HG03565 (cell line): ENCODE measurements around the gene COL11A1.
"Not testable (repeated sequence)": the region's sequence is repeated elsewhere in the genome, so short reads cannot be mapped to it uniquely, and the experiment has no call there.

ENCODE experiments used
- ATAC-seq: cut with Tn5 transposase; IDR thresholded peaks from one replicate; pipeline ENCODE4 v1.9.1; 2021; ENCODE audit warnings: mild to moderate bottlenecking, moderate library complexity; ENCODE audit not compliant: unreplicated experiment

Gene COL11A1

DNA sequence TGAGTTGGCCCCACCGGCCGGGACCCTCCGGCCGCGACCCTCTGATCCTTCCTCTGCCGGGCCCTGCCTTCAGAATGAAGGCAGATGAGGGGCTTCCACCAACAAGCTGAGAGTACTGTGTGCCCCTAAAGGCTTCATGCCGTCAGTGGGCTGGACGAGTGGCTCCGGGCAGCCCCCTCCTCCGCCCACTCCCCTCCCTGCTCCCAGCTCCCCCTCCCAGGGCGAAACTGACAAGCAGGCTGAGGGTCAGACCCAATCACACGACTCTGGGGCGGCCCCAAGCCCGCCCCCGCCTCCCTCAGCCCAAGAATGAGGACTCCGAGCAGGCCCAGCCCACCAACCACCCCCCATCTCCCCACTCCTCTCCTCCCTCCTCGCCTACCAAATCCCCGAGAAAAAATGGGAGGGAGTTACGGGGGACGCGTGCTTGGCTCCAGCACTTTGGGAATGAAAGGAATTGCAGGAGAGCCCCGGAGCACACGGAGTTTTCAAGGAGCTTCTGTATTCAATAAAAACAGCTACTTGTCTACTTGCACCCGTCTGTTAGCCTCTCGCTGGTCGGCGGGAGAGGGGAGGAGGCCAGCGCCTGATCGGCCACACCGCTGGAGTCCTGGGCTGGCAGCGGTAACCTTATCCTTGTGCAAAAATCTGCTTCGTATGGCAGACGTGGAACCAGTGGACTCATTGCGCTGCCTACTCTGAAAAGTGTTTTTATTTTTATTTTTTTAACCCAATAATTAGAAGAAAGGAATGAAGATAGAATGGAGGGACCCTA, at the start of gene COL11A1:
TSS of gene COL11A1 (minus strand) at position 147 of the 775 bp plus-strand sequence. CDS start 344 bp downstream, outside the sequence.
- ATAC-seq: no peak

DNA sequence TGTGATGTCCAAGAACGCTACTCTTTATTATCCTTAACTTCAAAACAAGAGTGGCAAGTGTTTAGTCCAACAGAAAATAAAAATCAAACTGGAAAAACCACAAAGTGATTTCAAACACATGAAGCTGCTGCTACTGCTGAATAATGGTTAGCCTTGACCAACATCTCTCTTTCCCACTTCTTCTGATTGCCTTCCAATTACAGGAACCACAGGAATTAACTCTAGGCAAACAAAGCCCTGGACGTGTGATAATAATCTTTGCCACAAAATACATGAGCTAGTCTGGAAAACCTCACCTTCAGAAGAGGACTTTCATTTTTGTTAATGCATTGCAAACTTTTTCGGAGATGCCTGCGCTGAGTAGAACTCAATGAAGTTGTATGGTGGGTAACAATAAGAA, 48.6 kb upstream of the COL11A1 start:
- no peak for ATAC-seq

DNA sequence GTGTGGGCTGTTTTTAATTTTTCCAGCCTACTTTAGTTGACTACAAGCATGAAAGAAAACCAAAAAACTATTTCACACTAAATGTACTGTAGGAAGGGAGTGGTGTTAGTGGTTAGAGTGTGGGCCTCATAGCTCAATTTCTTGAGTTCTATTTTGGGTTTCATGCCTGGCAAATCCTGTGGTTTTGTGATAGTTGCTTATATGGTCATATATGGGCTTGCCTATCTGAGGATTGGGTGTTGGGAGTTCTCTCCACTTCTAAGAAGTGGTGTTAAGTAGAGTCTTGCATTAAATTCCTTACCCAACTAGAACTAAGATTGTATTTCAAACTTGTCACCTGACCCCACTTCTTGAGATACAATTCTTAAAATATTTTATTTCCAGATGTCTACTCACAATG, 37.8 kb upstream of the COL11A1 start:
- ATAC-seq: no peak

DNA sequence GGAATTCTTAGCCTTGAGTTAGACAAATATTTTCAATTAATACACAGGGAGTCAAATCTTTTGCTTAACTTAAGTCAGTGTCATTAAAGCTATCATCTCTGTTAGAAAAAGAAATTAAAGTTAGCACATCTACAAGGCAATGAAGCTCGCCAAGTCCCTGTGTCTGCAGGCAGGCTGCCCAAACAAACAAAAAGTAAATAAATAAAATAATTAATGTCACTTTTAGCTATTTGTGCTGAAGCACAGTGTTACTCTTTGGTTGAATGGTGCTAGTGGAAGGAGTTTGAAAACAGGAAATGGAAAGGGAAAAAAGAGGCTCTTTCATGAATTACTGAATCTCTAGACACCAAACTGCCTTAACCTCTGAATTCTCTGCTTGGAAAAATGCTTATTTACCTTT, 37.1 kb upstream of the COL11A1 start:
- ATAC-seq: no peak

DNA sequence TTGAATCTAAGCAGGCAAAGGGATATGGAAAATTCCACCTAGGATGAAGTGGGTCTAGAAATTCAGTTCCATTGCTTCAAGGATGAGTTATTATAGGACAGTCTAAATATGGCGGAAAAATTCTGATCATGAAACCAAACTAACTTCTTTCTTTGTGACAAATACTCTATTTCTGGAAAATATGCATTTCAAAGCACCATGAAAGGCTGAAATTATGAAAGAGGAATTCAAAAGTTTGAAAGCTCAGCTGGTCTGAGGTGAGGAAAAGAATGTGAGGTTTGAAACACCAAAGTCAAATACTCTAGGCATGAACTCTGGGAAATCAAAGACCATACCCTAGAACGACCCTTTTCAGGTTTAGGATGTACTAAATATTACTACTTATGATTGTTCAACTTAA, 36.4 kb upstream of the COL11A1 start:
- ATAC-seq: no peak

DNA sequence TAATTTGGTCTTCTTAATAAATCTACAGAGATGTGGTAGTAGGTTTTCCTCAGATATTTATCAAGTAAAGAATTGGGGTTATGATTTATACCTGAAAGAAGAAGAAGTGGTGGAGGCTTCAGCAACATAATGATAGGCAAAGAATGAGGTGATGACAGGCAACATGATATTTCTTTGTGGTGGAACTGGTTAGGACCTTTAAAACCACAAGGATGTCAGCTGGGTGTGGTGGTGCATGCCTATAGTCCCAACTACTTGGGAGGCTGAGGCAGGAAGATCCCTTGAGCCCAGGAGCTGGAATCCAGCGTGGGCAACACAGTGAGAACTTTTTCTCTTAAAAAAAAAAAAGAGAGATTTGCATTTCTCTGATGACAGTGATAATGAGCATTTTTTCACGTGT, 34.1 kb upstream of the COL11A1 start:
- ATAC-seq: no peak

DNA sequence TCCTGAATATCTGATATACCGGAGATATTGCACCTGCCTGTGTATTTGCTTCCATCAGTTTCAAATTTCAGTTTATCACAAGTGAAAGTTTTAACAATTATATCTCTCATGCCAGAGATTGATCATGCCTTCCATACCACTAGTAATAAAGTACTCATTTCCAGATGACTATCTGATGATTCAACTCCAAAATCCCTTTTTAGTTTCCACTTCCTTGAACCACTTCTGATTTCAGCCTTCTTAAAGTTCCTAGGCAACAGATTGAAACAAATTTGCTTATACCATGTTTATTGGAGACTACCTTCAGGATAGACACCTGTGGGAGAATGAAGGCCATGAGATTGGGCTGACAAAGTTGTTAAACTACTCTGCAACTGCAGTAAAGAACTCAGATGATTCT, 21.5 kb upstream of the COL11A1 start:
- ATAC-seq: no peak

DNA sequence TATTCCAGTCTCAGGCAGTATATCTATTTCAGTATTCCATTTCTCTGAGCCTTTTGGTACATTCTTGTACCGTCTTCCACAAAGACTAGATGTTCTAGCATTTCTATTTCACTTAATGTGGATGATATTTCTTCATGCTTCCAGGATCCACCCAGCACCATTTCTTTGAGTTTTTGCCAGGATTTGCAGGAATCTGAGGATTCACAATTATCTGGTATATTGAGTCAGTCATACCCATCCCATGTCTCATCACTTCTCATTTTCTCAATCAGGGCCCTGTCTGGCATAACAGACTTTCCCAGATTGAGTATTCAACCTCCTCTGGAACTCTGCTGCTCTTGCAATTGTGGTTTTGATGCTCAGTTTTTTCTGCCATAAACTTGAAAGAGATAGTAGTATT, 20.9 kb upstream of the COL11A1 start:
- no peak for ATAC-seq

DNA sequence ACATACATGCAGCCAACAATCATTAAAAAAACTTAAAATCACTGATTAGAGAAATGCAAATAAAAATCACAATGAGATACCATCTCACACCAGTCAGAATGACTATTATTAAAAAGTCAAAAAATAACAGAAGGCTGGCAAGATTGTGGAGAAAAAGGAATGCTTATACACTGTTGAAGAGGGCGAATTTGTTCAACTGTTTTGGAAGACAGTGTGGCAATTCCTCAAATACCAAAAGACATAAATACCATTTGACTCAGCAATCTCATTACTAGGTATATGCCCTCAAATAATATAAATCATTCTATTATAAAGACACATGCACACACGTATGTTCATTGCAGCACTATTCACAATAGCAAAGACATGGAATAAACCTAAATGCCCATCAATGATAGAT, 19.9 kb upstream of the COL11A1 start:
- ATAC-seq: not testable (repeated sequence)

DNA sequence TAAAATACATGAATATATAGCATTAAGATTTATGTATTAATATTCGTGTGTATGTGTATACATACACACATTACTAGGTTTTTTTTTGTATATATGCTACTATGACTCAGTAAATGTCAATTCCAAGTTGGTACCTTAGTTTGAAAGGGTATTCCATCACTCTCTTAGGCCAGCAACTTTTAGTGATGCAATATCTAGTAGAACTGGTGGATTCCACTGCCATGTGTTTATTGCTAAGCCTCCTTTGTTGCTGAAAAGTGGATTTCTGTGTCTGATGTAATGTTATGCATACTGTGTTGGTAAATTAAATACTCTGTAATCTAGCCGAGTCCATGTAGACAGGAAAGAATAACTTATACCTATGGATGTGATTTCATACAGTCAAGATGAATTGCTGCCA, 16.9 kb upstream of the COL11A1 start:
- ATAC-seq: no peak

DNA sequence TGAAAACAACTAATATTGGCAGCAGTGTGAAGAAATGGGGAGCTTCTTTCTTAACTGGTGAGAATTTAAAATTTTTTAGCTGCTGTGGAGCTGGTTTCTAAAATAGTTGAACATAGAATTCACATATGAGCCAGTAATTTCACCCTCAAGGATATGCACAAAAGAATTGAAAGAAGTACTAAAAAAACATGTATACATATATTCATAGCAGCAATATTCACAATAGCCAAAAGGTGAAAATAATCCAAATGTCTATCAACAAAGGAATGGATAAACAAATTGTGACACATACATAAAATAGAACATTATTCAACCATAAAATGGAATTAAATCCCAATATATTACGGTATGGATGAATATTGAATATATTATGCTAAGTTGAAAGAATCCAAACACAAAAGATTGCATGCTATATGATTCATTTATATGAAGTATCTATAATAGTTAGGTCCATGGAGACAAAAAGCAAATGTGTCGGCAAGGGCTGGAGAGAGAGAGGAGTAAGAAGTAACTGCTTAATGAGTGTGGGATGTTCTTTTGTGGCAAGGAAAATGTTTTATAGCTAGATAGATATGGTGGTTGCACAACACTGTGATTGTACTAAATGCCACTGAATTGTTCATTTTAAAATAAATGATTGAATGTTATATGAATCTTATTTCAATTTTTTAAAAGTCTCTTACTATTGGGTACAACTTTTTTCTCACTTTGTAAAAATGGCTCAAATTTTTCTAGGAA, 14.8 kb upstream of the COL11A1 start:
- ATAC-seq: no peak

DNA sequence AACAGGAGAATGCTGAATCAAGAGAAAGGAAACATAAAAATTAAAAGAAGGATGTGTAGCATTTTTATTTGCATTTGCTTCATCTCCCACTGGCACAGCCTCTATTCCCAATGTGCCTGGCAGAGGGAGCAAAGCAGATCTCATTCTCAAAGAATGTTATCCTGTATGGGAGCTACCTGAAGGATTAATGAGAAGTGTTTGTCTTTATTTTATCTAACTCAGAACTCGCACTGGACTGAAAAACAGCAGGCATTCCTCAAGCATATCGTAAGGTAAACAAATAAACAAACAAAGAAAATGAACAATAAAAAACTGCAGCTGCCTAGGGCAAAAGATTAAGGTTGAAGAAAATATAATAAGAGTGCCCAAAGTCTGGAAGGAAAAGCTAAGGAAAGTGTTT, 12.7 kb upstream of the COL11A1 start:
- no peak for ATAC-seq

DNA sequence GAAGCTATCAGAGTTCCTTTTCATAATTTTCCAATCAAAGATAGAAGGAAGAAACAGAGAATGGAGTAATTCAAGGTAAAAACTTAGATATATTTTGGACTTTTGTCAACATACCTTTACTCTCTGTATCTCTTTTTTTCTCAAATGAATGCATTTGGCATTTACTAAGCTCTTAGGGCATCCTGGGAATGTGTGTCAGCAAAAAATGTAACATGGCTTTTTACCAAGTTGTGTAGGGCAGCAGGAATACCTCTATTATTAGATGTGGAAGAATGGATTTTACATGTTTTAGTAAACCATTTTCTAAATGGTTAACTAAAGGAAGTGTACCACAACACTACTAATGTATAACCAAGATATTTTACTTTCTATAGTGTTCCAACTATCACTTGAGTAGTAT, 4.2 kb upstream of the COL11A1 start:
- ATAC-seq: no peak

DNA sequence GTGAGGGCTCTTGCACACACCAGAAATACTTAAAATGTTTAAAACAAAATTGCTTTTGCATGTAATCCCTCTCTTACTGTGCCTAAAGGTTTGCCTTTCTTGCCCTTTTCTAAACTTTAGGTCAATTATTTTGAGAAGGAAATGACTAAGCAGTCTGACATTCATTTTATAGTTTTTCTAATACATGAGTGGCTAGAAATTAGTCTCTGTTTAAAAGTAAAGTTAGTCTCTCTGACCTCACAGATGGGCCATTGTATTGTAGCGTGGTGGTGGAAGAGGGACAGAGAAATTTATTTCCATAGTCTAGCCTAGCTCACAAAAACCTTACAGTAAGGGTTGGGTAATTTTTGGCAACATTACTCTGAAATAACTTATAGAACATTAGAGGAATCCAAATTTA, 3.6 kb upstream of the COL11A1 start:
- ATAC-seq: no peak

DNA sequence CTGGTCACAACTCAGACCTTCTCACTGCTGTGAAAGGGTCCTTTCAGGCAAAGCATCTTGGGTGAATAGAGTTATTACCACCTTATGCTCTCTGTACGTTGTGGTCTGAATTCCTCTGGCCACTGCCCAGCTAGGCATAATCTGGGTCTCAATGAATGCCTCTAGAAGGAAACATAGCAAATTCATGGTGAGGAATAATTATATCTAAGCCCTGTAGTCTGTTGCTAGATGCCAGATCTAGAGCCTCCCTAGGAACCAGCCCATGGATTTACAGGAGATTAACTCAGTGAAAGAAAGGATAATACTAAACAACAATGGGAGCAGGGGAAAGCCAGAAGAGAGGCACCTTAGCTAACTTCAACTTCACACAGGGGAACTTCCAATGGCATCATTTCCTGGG, 2.4 kb upstream of the COL11A1 start:
- ATAC-seq: no peak

DNA sequence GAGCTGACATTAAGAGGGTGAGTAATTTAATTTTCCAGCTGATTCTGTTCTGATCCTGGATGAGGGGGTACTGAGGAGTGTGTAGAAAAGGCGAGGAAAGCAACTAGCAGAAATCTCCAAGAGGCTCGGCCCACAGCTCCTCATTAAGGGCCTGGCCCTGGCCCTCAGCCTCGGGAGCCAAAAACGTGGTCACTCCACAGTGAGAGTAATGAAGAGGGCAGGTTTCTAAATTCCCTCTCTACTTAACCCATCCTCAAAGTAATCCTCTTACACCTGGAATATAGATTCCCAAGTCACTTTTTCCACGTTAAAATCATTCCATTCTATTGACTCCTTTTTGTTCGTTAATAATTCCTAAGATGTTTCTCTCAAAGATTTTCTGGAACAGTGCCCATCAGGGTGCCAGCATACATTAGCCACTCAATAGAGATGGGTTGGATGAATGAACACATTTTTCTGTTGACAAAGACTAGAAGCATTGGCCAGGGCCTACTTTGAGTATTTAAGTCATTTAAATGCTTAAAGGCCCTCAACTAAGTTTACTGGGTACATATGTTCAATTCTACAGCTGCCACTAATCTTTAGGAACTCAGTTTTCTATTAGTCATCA, 1.1 kb upstream of the COL11A1 start:
- ATAC-seq: no peak

DNA sequence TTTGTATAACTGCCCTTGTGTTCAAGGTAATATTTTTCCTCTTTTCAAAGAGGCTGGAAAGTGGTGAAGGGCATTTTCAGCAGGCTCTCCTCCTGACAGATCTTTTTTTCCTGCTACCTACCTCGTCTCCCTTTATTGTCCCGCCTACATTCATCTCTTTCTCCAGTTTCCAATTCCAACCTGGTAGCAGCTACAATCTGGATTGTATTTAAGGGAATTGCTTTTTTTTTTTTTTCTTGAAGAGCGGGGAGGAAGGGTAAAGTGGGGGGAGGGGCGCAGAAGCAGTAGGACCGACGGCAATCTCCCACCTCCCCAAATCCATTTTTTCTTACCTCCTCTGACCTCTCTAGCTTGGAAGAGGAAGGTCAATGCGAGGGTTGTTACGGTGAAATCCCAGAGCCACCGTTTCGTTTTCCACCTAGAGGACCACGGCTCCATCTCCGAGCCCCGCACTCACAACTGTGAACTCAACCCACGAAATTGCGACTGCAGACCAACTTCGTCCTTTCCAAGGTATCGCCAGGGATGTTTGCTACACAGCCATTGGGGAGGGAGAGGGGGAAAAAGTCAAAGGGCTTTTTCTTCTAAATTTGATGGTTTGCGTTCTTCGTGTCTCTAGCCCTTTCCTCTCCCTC, 464 bp downstream of the COL11A1 start:
- ATAC-seq: no peak

DNA sequence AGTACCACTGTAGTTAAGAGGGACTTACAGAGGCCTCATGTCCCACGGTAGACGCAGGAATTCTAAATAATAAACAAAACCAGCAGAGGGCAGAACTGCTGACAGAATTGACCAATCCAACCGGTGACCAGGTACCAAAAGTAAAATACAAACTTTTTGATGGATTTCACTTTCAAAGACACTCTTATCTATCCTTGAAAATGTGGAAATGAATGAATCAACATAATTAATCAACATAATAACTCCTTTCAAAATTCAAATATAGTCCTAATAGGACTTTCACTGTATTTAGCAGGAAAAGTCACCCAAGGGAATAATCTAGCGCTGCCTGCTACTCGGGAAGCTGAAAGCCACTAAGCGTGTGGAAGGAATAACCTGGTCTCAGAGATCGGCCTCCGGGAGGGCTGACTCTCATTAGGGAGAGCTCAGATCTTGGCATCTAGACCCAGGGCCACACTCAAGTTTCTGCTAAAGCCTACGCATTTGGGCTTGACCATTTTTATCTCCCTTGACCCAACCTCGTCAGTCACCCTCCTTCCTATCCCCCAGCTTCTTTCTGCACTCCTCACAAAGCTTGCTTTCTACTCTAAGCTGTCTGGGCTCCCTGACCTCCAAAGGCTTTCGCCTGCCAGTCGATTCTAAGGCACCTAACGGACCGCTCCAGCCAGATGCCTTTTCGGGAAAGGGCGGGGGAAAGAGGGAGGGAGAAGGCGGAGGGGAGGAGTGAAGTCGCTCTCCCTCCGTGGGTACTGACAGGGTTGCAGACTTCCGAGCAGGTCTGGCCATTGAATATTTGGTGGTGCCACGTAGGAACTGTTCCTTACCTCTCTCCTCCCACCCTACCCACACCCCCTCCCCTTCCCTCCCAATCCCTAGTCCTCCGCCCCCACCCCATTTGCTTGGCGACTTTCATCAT, 1.6 kb downstream of the COL11A1 start:
- ATAC-seq: peak; percentile 83

DNA sequence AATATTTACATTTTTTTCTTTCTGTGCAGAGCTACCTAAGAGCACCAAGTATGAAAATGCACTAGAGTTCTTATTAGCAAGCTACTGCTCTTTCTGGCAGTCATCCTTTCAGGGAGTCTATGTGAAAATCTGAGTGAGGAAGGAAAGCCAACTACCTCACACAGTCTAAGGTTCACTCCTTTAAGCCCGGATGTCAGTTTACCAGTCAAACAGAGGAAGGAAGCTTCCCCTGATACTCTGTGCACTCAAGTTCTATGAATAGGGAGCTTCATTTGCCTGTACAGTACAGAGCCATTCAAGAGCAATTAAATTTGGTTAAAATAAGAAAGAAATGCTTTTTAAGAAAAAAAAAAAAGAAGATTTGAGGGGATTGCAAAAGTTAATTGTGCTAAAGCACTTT, 6.9 kb downstream of the COL11A1 start:
- ATAC-seq: no peak

DNA sequence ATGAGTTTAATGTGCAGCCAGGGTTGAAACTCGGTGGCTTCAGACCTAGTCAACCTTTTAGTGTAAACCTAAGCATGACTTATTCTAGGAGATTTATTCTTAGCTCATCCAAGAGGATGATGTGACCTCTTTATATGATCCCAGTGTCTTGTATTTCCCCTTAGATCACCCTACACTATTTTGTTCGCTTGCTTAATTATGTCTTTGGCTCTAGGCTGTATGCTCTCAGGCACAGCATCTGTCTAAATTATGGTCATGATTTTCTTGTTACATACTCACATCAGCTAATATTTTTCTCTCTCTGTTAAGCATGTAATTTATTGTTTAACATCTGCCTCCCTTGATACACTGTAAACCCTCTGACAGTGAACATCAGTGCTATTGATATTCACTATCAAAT, 19.1 kb downstream of the COL11A1 start:
- no peak for ATAC-seq

DNA sequence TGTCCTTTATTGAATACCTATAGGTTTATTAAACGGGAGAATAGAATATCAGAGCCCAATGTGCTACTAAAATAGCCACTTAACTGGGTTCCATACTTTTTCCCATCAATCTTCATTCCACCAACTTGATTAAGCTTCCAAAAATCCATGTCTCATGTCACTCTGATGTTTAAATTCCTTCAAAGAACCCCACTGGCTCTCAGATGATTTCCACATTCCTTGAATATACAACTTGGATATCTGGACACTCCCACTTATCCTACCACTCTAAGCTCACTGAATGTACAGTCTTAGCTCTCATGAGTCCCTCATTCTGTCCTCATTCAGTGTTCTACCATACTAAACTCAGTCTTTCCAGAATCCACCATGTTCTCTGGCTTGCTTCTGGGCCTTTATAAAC, 21.1 kb downstream of the COL11A1 start:
- no peak for ATAC-seq
